Esophagus squamous epithelium (tissue), 4 donors: ENCODE data around the gene MRPS26.

ENCODE experiments used
- CTCF ChIP-seq, 6 experiments: fragments of 450-650 bp in 4 of 6; fragments of 200-600 bp in 2 of 6; sonication (generic) in 2 of 6; IDR thresholded peaks; one replicate each; pipeline ENCODE4 v1.5.1; 2016 to 2019; ENCODE audit warnings: antibody characterized with exemption in 6 of 6, mild to moderate bottlenecking in 4 of 6, moderate library complexity in 4 of 6
- POLR2A ChIP-seq, 4 donors: fragments of 450-650 bp; IDR thresholded peaks; one replicate each; pipeline ENCODE4 v1.6.1; 2017; ENCODE audit warnings: antibody characterized with exemption in 4 of 4, mild to moderate bottlenecking in 4 of 4, moderate library complexity in 3 of 4

GRCh38 chr20:3084283-3084985, 38.6 kb downstream of the MRPS26 start, which contains the start of gene AVP:
- TF ChIP-seq POLR2A (IDR thresholded peaks at IDR 0.05) (no peak), CTCF (IDR thresholded peaks at IDR 0.05) (no peak)
